ENCODE measurements around the gene MBOAT1.

GRCh38 chr6:20237677-20238460 is 25.6 kb upstream of the MBOAT1 start:
- TF ChIP-seq EZH2 (IDR thresholded peaks at IDR 0.05; ENCODE audit: borderline replicate concordance, low read length) (no peak), CTCF (conservative IDR thresholded peaks at IDR 0.05 in 1 of 2, IDR thresholded peaks at IDR 0.05 in 1 of 2; ENCODE audit: extremely low read depth in 1 of 2, insufficient read depth in 1 of 2, low read depth in 1 of 2, low read length in 2 of 2) (no peak)
